IMR-90 (cell line): ENCODE data around the gene C1QTNF3.

Experiments used
- CTCF ChIP-seq: conservative IDR thresholded peaks from 2 replicates; pipeline ENCODE4 v1.5.1; 2012; ENCODE audit warnings: mild to moderate bottlenecking, low read depth, low read length, improper control_type of control experiment
- ELK1 ChIP-seq: fragments of 150-350 bp; IDR thresholded peaks from 2 replicates; pipeline ENCODE4 v1.6.1; 2016; ENCODE audit warnings: low read depth, mild to moderate bottlenecking, low read length, moderate library complexity, borderline replicate concordance
- MXI1 ChIP-seq: IDR thresholded peaks from 2 replicates; pipeline ENCODE4 v1.6.1; 2012; ENCODE audit warnings: low read depth, mild to moderate bottlenecking, low read length, moderate library complexity, borderline replicate concordance
- POLR2A ChIP-seq: IDR thresholded peaks from 2 replicates; pipeline ENCODE4 v1.6.1; 2012; ENCODE audit warnings: mild to moderate bottlenecking, low read depth, low read length
- SMC3 ChIP-seq: fragments of 150-350 bp; IDR thresholded peaks from 2 replicates; pipeline ENCODE4 v1.6.1; 2016; ENCODE audit warnings: low read depth, mild to moderate bottlenecking, antibody characterized with exemption, low read length, moderate library complexity

- TF ChIP-seq CTCF (0 out of 2 replicates have a peak, but pooled peaks have one; percentile 26), POLR2A (no peak), MXI1 (no peak), SMC3 (no peak), ELK1 (no peak)
These were observed 48.2 kb downstream of the C1QTNF3 start for GRCh38 chr5:33994845-33995244.
